AG04449 (cell line): ENCODE data around the gene ZNF768.
"Not testable (repeated sequence)": the region's sequence is repeated elsewhere in the genome, so short reads cannot be mapped to it uniquely, and the experiment has no call there.

Source experiments
- CTCF ChIA-PET: fragments of 350-600 bp; formaldehyde crosslinking; extraction: SDS; loops from one replicate; lab custom pipeline; 2021; ENCODE audit warnings: antibody characterized with exemption; lab: Yijun Ruan, JAX
- POLR2A ChIA-PET: fragments of 400-600, 350-600 bp; formaldehyde crosslinking; extraction: SDS; loops from one replicate; lab custom pipeline; 2020; ENCODE audit warnings: antibody characterized with exemption, inconsistent platforms; lab: Yijun Ruan, JAX
- DNase-seq: peaks from one replicate; pipeline ENCODE4 v3.0.0-alpha.2; 2010; ENCODE audit warnings: low read depth, low spot score
- H3K4me3 ChIP-seq: 2 replicates; pipeline ENCODE4 v1.5.1; 2011; ENCODE audit warnings: low read depth, mild to moderate bottlenecking, control low read depth, low read length
- CTCF ChIP-seq: IDR thresholded peaks from one replicate; pipeline ENCODE4 v1.5.1; 2011; ENCODE audit warnings: mild to moderate bottlenecking, moderate library complexity, low read length, control low read depth, inconsistent platforms; ENCODE audit not compliant: insufficient read depth; ENCODE audit errors: missing control alignments

Gene ZNF768

GRCh38 chr16:30481381-30481780 is 45.0 kb downstream of the ZNF768 start:
- no peak for DNase-seq
- POLR2A ChIA-PET = no interaction called here
- CTCF ChIA-PET = interaction anchor here (3.8 kb wide), 1 partner anchor 32 kb away, joined by 18 read pairs; no protein-coding TSS in a partner anchor
- H3K4me3 ChIP-seq = no peak overlapping the region
- TF ChIP-seq CTCF = no peak

DNA sequence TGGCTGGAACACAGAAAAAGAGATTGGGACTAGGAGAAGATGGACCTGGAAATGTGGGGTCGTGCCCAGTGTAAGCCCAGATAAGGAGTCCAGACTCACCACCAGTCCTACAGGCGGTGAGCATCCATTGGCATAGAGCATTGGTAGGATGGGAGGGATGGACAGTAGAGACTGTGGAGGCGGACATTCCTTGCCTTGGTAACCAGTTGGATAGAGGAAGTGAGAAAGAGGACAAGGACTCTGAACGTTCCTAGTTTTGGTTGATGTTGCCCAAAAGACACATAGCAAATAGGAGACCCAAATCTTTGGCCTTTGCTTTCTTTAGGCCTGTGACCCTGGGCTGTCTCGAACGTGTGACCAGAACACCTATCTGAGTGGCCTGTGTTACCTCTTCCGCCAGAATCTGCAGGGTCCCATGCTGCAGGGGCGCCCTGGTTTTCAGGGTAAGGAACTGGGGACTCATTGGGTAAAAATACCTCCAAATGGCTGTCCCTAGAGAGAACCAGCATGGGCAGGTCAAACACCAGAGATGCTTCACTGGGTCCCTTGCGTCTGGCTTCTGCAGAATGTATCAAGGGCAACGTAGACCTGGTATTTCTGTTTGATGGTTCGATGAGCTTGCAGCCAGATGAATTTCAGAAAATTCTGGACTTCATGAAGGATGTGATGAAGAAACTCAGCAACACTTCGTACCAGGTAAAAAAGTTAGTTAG is 47.4 kb downstream of the ZNF768 start:
- no peak overlapping the region for H3K4me3 ChIP-seq
- no peak for TF ChIP-seq CTCF
- POLR2A ChIA-PET = no interaction called here
- no peak for DNase-seq
- CTCF ChIA-PET = interaction anchor here (3.8 kb wide), 1 partner anchor 29 kb away, joined by 18 read pairs; no protein-coding TSS in a partner anchor

DNA sequence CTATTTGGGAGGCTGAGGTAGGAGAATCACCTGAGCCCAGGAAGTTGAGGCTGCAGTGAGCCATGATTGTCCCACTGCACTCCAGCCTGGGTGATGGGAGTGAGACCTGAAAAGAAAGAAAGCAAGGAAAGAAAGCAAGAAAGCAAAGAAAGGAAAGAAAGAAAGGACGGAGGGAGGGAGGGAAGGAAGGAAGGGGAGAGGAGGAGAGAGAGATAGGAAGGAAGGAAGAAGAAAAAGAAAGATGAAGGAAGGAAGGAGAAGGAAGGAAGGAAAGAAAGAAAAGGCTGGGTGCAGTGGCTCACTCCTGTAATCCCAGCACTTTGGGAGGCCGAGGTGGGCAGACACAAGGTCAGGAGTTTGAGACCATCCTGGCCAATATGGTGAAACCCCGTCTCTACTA is 48.6 kb downstream of the ZNF768 start:
- CTCF ChIA-PET = interaction anchor here (0.7 kb wide), 1 partner anchor 205 kb away, joined by 3 read pairs; no protein-coding TSS in a partner anchor
- POLR2A ChIA-PET, DNase-seq, H3K4me3 ChIP-seq: not testable (repeated sequence)

DNA sequence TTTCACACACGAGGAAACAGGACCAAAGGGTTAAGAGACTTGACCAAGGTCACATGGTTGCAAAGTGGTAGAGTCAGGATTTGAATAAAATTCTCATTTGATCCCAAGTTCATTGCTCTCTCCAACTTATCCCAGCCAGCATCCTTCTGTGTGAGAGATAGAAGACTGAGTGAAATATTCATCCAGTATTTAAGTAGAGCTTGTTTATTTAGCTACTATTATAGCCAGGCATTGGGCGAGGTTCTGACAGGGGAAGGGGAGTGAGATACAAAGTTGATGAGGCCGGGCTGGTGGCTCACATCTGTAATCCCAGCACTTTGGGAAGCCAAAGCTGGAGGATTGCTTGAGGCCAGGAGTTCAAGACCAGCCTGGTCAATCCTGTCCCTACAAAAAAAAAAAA is 49.4 kb downstream of the ZNF768 start:
- TF ChIP-seq CTCF = no peak
- POLR2A ChIA-PET = no interaction called here
- CTCF ChIA-PET = interaction anchor here (2.1 kb wide), 1 partner anchor 27 kb away, joined by 7 read pairs; no protein-coding TSS in a partner anchor
- H3K4me3 ChIP-seq = no peak overlapping the region
- no peak for DNase-seq

DNA sequence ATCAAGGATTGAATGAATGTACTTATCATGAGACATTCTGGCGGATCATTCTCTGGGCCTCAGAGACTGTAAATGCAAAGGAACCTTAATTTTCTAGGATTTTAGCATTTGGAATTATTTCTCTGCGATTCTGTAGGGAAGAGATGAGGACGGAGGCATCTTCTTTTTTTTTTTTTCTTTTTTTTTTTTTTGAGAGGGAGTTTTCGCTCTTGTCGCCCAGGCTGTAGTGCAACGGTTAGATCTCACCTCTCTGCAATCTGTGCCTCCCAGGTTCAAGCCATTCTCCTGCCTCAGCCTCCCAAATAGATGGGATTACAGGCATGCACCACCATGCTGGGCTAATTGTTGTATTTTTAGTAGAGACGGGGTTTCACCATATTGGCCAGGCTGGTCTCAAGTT is 51.7 kb downstream of the ZNF768 start:
- DNase-seq = no peak
- ChIA-PET CTCF (interaction anchor here (2.1 kb wide), 1 partner anchor 25 kb away, joined by 7 read pairs; no protein-coding TSS in a partner anchor), POLR2A (no interaction called here)

DNA sequence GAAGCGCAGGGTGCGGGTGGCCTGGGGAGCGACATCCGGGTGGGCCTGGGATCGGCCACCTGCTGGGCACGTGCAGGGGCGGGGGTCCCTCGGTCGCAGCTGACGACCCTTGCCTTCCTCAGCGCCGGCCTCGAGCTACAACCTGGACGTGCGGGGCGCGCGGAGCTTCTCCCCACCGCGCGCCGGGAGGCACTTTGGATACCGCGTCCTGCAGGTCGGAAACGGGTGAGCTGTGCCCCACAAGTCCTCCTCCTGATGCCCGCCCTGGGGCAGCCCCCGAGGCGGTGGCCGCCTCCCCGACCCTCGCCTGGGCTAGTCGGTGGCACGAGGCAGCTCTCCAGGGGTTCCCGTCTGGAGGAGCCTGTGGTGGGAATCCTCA is 52.3 kb downstream of the ZNF768 start:
- TF ChIP-seq CTCF = no peak

More for the DNA sequence above, 51.7 kb downstream of the ZNF768 start:
- H3K4me3 ChIP-seq = no peak overlapping the region
- TF ChIP-seq CTCF = no peak

More for the DNA sequence above, 52.3 kb downstream of the ZNF768 start:
- no peak overlapping the region for H3K4me3 ChIP-seq
- CTCF ChIA-PET = interaction anchor here (1.3 to 1.7 kb wide), 2 partner anchors 24 to 32 kb away, joined by 3 to 6 read pairs; no protein-coding TSS in a partner anchor
- POLR2A ChIA-PET = no interaction called here
- no peak for DNase-seq
